Fibroblast of villous mesenchyme (primary cell): Measurements from ENCODE around the gene PRKACA. TPM values are rescaled to one million over a fixed set of nuclear protein-coding genes. Genes with fewer than 3 reads are reported as not detected.

Source experiments
- DNase-seq: peaks from one replicate; pipeline ENCODE4 v3.0.0-alpha.2; 2010; ENCODE audit warnings: low read depth
- H3K4me3 ChIP-seq: 2 replicates; pipeline ENCODE4 v1.5.1; 2011; ENCODE audit warnings: low read depth, mild to moderate bottlenecking, low read length
- CTCF ChIP-seq: IDR thresholded peaks from 2 replicates; pipeline ENCODE4 v1.5.1; 2012; ENCODE audit warnings: low read depth, mild to moderate bottlenecking, low read length; ENCODE audit not compliant: insufficient read depth
- total RNA-seq: library from RNA; depleted of rRNA; stranded (reverse); fragments of >200 nt; gene quantifications from 2 replicates; pipeline ENCODE4 v1.2.3, GENCODE V29; 2012

PRKACA gene
- total RNA-seq, 1 donor: 50.1 TPM

- H3K4me3 ChIP-seq: peak overlapping the region; percentile 66
- peak; percentile 18 for TF ChIP-seq CTCF
- DNase-seq: peak; percentile 37
Measured at GRCh38 chr19:14089412-14089661, 28.2 kb downstream of the PRKACA start.

- DNase-seq: no peak
- peak overlapping the region; percentile 66 for H3K4me3 ChIP-seq
Measured at GRCh38 chr19:14088634-14089411, 28.7 kb downstream of the PRKACA start.

GRCh38 chr19:14086098-14086497, 31.5 kb downstream of the PRKACA start:
- no peak for TF ChIP-seq CTCF
- DNase-seq: no peak
- H3K4me3 ChIP-seq: no peak overlapping the region

More at GRCh38 chr19:14088634-14089411, 28.7 kb downstream of the PRKACA start:
- no peak for TF ChIP-seq CTCF

- no peak for DNase-seq
- TF ChIP-seq CTCF: no peak
- no peak within 1 kb of the TSS for H3K4me3 ChIP-seq
Measured at GRCh38 chr19:14085309-14085995, 32.1 kb downstream of the PRKACA start, which contains the start of gene C19orf67. TSS of gene C19orf67 (minus strand) at chr19:14085783. CDS start at chr19:14085627, 156 bp downstream.

GRCh38 chr19:14082675-14082960, 34.9 kb downstream of the PRKACA start:
- TF ChIP-seq CTCF: no peak
- no peak for DNase-seq
- H3K4me3 ChIP-seq: peak overlapping the region; percentile 86

GRCh38 chr19:14081797-14082674, 35.5 kb downstream of the PRKACA start:
- no peak for TF ChIP-seq CTCF
- no peak for DNase-seq
- H3K4me3 ChIP-seq: peak overlapping the region; percentile 86
